DND-41 (cell line): ENCODE data around the gene PROSER2.

Experiments used
- ATAC-seq: fragments of 200-7000 bp; cut with Tn5 transposase; 3 replicates; pipeline ENCODE4 v1.9.1; 2021; ENCODE audit warnings: low read depth; ENCODE audit not compliant: insufficient read depth
- DNase-seq: peaks from one replicate; pipeline ENCODE4 v3.0.0-alpha.2; 2020
- H2AFZ ChIP-seq: 2 replicates; pipeline ENCODE4 v1.6.0; 2012; ENCODE audit warnings: low read depth, low read length
- H3K27ac ChIP-seq: 2 replicates; pipeline ENCODE4 v1.5.1; 2012; ENCODE audit warnings: low read length, inconsistent platforms
- H3K27me3 ChIP-seq: fragments of 200-600 bp; sonication (generic); 2 replicates; pipeline ENCODE4 v1.6.0; 2012; ENCODE audit warnings: low read length, mild to moderate bottlenecking, inconsistent platforms; ENCODE audit not compliant: insufficient read depth, poor library complexity
- H3K36me3 ChIP-seq: 2 replicates; pipeline ENCODE4 v1.5.1; 2012; ENCODE audit warnings: low read length, inconsistent platforms; ENCODE audit not compliant: insufficient read depth
- H3K4me1 ChIP-seq: 2 replicates; pipeline ENCODE4 v1.5.1; 2012; ENCODE audit warnings: mild to moderate bottlenecking, low read length; ENCODE audit not compliant: insufficient read depth
- H3K4me2 ChIP-seq: 2 replicates; pipeline ENCODE4 v1.6.0; 2012; ENCODE audit warnings: mild to moderate bottlenecking, moderate library complexity, low read length, inconsistent platforms; ENCODE audit not compliant: insufficient read depth
- H3K4me3 ChIP-seq, 2 experiments: fragments of 200-600 bp in 1 of 2; shearing (Covaris generic) in 1 of 2; 2 replicates each; pipeline ENCODE4 v1.5.1; 2012 to 2016; ENCODE audit warnings: inconsistent platforms in 2 of 2, low read length in 2 of 2, mild to moderate bottlenecking in 2 of 2, low read depth in 1 of 2, moderate library complexity in 1 of 2
- H3K79me2 ChIP-seq: 2 replicates; pipeline ENCODE4 v1.6.0; 2012; ENCODE audit warnings: low read length, inconsistent platforms; ENCODE audit not compliant: insufficient read depth
- H3K9ac ChIP-seq: 2 replicates; pipeline ENCODE4 v1.6.0; 2012; ENCODE audit warnings: low read depth, mild to moderate bottlenecking, inconsistent platforms, low read length, moderate library complexity
- H3K9me3 ChIP-seq: 2 replicates; pipeline ENCODE4 v1.5.1; 2012; ENCODE audit warnings: low read length, moderate library complexity, mild to moderate bottlenecking, inconsistent platforms; ENCODE audit not compliant: insufficient read depth, severe bottlenecking
- H4K20me1 ChIP-seq: 2 replicates; pipeline ENCODE4 v1.6.0; 2012; ENCODE audit warnings: low read length; ENCODE audit not compliant: insufficient read depth
- EZH2 ChIP-seq: IDR thresholded peaks from 3 replicates; pipeline ENCODE4 v1.6.1; 2012; ENCODE audit warnings: borderline replicate concordance, low read depth, mild to moderate bottlenecking, moderate library complexity, low read length, inconsistent platforms; ENCODE audit not compliant: severe bottlenecking
- TF ChIP-seq, protein P1 (sequence below): IDR thresholded peaks from 2 replicates; pipeline ENCODE4 v1.5.1; 2012; ENCODE audit warnings: borderline replicate concordance, low read length, moderate library complexity, mild to moderate bottlenecking; ENCODE audit not compliant: poor library complexity, severe bottlenecking; ENCODE audit errors: extremely low read depth

Gene PROSER2

DNA sequence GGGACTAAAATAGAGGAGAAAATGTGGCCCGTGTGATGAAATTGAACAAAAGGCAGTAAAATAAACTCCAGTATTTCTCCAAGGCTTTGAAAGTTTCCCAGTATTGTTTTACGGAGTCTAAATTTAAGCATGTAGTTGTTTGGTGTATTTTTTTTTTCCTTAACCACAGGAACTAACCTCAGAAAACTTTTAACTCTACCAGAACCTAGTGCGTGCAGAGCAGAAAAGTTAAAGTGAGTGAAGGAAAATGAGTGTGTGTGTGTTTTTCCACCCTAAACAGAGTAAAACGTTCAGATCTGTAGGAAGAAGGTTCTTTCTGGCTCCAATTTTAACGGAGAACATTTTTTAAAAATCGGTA lies 812 bp downstream of the PROSER2 start:
- H4K20me1 ChIP-seq, result 0 out of 2 replicates have a peak, but pooled peaks cover 2% of the 10 kb centered on the region
- TF ChIP-seq, protein P1, sequence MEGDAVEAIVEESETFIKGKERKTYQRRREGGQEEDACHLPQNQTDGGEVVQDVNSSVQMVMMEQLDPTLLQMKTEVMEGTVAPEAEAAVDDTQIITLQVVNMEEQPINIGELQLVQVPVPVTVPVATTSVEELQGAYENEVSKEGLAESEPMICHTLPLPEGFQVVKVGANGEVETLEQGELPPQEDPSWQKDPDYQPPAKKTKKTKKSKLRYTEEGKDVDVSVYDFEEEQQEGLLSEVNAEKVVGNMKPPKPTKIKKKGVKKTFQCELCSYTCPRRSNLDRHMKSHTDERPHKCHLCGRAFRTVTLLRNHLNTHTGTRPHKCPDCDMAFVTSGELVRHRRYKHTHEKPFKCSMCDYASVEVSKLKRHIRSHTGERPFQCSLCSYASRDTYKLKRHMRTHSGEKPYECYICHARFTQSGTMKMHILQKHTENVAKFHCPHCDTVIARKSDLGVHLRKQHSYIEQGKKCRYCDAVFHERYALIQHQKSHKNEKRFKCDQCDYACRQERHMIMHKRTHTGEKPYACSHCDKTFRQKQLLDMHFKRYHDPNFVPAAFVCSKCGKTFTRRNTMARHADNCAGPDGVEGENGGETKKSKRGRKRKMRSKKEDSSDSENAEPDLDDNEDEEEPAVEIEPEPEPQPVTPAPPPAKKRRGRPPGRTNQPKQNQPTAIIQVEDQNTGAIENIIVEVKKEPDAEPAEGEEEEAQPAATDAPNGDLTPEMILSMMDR, result no peak
- peak; percentile 6 for TF ChIP-seq EZH2
- no peak for DNase-seq
- no peak overlapping the region for H2AFZ ChIP-seq
- H3K27ac ChIP-seq, result no peak overlapping the region
- H3K9me3 ChIP-seq, result no peaks in the 10 kb centered on the region
- no peaks in the 10 kb centered on the region for H3K79me2 ChIP-seq
- no peaks in the 10 kb centered on the region for H3K36me3 ChIP-seq
- H3K4me3 ChIP-seq, result 0 out of 4 replicates have a peak overlapping the region, but pooled peaks of 1 of the 2 experiments have one; percentile 50
- no peak overlapping the region; the same call in 1 of the 2 replicates for H3K9ac ChIP-seq
- peak overlapping the region; percentile 55 for H3K4me2 ChIP-seq
- H3K27me3 ChIP-seq, result peaks cover 47% of the 10 kb centered on the region
- no peak for ATAC-seq
- H3K4me1 ChIP-seq, result peaks cover 13% of the 10 kb centered on the region

DNA sequence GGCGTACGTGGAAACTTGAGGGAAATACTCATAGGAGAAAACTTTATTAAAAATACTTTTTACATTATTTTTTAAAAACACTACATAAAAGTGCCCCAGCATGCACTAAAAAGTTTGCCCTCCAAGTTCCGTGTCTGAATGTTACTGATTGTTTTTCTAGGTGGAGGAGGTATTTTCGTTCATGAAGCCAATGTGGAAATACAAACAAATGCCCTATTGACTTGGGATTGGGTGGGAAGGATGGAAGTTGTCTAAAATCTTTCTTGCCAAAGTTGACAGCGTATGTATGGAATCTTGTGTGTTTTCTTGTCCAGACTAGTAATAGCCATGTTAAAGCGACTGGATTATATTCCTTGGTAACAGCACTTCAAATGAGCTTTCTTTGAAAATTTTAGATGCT lies 1.2 kb downstream of the PROSER2 start:
- TF ChIP-seq EZH2, result no peak
- TF ChIP-seq, protein P1, result no peak
- Histone ChIP-seq H3K9me3 (no peaks in the 10 kb centered on the region), H3K9ac (no peak overlapping the region), H3K36me3 (no peaks in the 10 kb centered on the region), H3K4me2 (no peak overlapping the region), H3K79me2 (no peaks in the 10 kb centered on the region), H4K20me1 (0 out of 2 replicates have a peak, but pooled peaks cover 2% of the 10 kb centered on the region), H3K27ac (no peak overlapping the region), H2AFZ (no peak overlapping the region), H3K27me3 (peaks cover 47% of the 10 kb centered on the region), H3K4me1 (peaks cover 13% of the 10 kb centered on the region), H3K4me3 (no peak overlapping the region)
- DNase-seq, result no peak
- no peak for ATAC-seq

DNA sequence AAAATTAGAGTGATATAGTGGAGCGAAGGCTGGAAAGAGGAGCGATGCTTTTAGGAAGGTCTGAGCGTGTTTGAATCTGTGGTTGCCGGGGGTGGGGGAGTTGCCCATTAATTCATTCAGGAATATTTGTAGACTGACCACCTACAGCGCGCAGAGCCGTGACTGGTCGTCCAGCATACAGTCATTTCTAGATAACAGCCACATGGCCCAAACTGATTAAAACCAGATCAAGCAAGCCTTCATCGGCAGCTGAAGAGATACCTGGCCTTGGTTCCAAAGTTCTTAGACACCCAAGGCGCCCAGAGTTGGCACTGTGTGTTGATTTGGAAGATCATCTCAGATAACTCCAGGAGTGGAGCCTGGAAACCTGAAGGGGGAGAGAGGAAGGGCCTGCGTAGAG lies 1.7 kb downstream of the PROSER2 start:
- Histone ChIP-seq H3K4me1 (peaks cover 9% of the 10 kb centered on the region), H3K9ac (no peak overlapping the region), H2AFZ (no peak overlapping the region), H3K4me2 (no peak overlapping the region), H3K9me3 (no peaks in the 10 kb centered on the region), H4K20me1 (0 out of 2 replicates have a peak, but pooled peaks cover 2% of the 10 kb centered on the region), H3K27ac (no peak overlapping the region), H3K79me2 (no peaks in the 10 kb centered on the region), H3K27me3 (peaks cover 47% of the 10 kb centered on the region), H3K36me3 (no peaks in the 10 kb centered on the region), H3K4me3 (no peak overlapping the region)
- ATAC-seq (no peak), DNase-seq (no peak)
- TF ChIP-seq EZH2, result no peak
- TF ChIP-seq, protein P1, result no peak
